Fibroblast of skin of scalp (primary cell): ENCODE results near the gene CNOT10. TPM values are rescaled to one million over a fixed set of nuclear protein-coding genes. Genes with fewer than 3 reads are reported as not detected.
"Not testable (repeated sequence)": the region's sequence is repeated elsewhere in the genome, so short reads cannot be mapped to it uniquely, and the experiment has no call there.

Source experiments
- DNase-seq: peaks from one replicate; pipeline ENCODE4 v3.0.0-alpha.2; 2013
- polyA plus RNA-seq, 2 experiments: library from polyadenylated mRNA; unstranded; fragments of 120-200 nt; gene quantifications; one replicate each; pipeline ENCODE4 v1.2.1, GENCODE V29; 2013; ENCODE audit not compliant: insufficient read length in 2 of 2

Gene CNOT10, protein sequence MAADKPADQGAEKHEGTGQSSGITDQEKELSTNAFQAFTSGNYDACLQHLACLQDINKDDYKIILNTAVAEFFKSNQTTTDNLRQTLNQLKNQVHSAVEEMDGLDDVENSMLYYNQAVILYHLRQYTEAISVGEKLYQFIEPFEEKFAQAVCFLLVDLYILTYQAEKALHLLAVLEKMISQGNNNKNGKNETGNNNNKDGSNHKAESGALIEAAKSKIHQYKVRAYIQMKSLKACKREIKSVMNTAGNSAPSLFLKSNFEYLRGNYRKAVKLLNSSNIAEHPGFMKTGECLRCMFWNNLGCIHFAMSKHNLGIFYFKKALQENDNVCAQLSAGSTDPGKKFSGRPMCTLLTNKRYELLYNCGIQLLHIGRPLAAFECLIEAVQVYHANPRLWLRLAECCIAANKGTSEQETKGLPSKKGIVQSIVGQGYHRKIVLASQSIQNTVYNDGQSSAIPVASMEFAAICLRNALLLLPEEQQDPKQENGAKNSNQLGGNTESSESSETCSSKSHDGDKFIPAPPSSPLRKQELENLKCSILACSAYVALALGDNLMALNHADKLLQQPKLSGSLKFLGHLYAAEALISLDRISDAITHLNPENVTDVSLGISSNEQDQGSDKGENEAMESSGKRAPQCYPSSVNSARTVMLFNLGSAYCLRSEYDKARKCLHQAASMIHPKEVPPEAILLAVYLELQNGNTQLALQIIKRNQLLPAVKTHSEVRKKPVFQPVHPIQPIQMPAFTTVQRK
- 24.0 TPM for polyA plus RNA-seq (2013, experiment 1 of 2; ENCODE audit: insufficient read length)
- polyA plus RNA-seq (2013, experiment 2 of 2; ENCODE audit: insufficient read length): 23.2 TPM

DNA sequence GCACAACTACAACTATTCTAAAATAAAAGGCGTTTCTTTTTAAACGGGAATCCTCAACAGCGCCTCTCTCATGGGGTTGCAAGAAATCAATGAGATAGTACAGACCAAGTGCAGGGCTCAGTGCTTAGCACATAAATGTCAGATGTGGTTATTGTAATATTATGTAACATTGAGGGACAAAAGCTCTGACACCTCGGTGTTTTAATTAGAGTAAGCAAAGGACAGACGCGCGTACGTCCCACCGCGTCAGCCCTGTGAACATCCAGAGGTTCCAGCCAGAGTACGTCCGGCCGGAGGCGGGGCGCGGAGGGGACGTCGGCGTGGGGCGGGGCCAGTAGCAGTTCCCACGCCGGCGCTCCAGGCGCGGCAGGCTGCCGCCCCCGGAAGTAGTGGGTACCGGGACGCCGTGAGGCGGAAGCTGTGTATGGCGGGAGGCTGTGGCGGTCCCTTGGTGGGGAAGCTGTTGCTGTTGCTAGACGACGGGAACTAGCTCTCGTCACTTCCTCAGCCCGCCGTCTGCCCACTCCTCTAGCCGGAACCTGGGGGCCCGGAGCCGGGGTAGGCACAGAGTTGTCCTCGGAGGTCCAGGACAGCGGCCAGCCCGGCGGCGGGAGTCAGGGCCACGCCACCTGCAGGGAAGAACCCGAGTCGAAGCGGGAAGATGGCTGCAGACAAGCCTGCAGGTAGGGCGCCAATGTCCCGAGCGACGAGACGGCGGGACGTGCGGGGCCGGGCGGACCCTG lies at the start of gene CNOT10:
Gene CNOT10, plus strand, starts transcription at position 389 of the 743 bp plus-strand sequence. Its CDS starts 273 bp downstream, at position 662.
- DNase-seq: peak; percentile 94

DNA sequence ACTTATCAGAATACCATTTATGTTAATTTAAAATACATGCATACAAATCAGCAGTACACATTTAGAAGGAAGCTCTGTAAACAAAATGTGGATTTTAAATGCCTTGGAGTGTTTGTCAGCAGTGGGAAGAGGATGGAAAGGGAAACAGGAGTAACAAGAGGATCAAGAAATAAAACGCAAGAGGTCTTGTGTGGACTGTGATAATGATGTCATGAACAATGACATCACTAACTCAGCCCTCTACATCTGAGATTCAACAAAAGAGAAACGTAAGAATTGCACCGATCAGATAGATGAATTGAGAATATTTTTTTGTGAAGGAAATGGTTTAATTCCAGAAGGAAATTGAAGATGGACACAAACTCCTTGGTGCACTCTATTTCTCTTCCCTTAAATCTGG lies 44.0 kb upstream of the CNOT10 start:
- DNase-seq: no peak

DNA sequence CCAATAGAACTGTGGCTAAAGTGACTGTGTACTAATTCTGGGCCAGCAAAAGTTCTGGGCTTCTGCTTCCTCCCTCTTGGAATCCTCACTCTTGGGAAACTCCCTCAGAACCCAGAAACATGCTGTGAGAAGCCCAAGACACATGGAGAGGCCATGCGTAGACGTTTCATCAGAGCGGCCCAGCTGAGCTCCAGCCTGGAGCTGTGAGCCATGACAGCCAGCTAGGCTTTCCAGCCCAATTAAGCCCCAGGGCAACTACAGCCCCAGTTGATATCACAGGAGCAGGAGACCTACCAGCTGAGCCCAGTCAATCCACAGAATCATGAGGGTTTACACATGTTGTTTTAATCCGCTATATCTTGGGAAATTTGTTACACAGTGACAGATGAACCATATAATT lies 43.6 kb upstream of the CNOT10 start:
- DNase-seq: no peak

DNA sequence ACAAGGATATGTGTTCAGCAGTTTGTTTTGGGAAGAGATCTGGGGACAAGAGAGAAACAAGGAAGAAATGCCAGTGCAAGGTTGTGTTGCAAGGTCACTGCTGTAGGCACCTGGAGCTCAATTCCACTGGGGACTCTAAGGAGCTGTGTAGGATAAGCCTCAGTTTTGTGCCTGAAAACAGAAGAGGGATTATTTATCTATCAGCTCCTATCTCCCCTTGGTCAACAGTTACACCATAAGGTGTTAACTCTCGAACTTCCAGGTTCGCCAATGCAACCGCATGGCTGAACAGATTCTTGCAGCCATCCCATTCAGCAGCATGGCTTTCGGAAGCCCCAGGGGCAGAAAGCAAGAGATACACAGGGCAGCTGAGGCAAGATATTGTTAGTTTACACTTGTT lies 41.6 kb upstream of the CNOT10 start:
- DNase-seq: no peak

DNA sequence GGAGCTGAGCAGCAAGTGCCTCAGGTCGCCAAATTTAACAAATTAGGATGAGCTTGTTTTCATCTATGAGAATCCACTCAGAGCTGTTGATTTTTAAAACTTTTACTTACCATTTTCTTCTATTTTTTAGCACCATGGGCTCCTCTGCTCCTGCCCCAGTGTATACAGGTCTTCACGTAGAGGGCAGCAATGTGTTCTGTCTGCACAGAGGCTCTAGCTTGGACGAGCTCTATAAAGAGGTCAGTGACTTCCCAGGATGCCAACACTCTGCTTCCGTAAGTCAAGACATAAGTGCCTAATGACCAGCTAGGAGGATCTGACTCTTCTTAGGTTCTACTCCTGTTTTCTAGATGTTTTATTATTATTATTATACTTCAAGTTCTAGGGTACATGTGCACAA lies 41.2 kb upstream of the CNOT10 start:
- no peak for DNase-seq

DNA sequence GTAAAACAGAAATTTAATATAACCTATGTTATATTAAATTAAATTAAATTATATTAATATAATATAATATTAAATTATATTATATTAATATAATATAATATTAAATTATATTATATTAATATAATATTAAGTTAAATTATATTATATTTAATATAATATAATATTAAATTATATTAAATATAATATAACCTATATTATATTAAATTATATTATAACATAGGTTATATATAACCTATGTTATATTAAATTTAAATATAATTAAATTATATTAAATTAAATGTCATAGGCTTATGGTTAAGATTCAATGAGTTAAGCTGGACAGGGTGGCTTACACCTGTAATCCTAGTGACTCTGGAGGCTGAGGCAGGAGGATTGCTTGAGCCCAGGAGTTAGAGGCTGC lies 40.6 kb upstream of the CNOT10 start:
- no peak for DNase-seq

DNA sequence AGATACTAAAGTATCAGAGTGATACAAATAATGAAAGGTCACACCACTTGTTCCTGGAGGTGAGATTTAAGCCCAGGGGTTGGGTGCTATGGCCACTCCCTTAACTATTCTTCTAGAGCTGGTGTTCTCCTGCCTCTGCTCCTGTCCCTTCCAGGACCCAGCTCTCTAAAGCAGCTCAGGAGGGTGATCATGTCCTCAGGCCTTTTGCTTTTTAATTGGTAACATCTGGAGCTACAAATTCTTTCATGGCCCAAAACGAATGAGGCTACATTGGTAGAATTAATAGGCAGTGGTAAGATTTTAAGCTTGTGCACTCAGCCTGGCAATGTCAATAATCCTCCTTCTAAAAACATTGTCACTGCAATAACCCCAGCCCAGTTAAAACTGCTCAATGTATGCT lies 38.2 kb upstream of the CNOT10 start:
- DNase-seq: peak; percentile 15

DNA sequence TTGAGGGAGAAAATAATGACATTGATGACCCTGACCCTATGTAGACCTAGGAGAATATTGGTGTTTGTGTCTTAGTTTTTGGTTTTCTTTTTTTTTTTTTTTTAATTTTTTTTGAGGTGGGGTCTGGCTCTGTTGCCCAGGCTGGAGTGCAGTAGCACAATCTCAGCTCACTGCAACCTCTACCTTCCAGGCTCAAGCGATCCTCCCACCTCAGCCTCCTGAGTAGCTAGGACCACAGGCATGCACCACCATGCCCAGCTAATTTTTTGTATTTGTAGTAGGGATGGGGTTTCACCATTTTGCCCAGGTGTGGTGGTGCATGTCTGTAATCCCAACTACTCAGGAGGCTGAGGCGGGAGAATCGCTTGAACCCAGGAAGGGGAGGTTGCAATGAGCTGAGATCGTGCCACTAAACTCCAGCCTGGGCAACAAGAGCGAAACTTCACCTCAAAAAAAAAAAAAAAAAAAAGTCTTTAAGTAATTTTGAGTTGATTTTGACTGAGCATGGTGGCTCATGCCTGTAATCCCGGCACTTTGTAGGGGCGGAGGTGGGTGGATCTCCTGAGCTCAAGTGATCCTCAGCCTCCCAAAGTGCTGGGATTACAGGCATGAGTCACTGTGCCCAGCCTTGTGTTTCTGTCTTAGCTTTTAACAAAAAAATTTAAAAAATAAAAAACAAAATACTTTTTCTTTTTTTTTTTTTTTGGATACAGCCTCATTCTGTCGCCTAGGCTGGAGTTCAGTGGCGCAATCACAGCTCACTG lies 32.5 kb upstream of the CNOT10 start:
- not testable (repeated sequence) for DNase-seq

DNA sequence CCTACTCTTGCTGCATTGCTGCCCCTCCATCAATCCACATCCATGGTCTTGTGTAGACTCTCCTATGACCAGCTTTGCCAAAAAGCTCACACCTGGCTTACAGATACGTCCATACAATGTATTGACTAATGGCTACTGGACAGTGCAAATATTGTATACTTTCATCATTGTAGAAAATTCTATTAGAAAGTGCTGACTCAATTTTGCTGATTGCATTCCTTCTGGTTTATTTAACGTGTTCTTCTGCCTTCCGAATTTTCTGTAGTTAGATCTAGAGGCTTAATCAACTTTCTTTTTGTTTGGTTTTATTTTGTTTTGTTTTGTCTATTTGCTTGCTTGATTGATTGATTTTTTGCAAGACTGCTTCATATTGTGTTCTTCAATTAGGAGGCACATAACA lies 29.8 kb upstream of the CNOT10 start:
- no peak for DNase-seq

DNA sequence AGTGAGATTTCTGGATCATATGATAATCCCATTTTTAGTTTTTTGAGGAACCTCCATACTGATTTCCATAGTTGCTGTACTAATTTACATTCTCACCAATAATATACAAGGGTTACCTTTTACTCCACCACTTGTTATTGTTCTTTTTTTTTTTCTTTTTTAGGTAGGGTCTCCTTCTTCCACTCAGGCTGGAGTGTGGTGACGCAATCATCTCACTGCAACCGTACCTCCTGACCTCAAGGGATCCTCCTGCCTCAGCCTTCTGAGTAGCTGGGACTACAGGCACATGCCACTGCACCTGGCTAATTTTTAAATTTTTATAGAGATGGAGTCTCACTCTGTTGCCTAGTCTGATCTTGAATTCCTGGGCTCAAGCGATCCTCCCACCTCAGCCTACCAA lies 24.4 kb upstream of the CNOT10 start:
- no peak for DNase-seq

DNA sequence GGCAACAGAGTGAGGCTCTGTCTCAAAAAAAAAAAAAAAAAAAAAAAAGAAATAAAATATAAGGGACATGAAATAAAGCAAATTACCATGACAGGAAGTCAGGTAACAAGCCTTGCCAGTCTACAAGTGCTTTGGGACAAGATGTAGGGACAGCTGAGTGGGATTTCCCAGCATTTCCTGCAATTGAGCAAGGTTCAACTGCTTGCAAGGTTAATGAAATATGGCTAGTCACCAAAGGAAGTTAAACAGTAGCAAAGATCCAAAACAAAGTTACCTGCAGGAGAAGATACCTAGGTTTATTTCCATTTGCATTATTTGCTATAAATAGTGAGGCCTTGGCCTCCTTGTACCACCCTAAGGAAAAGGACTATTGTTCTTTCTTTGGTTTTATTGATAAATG lies 22.3 kb upstream of the CNOT10 start:
- no peak for DNase-seq

DNA sequence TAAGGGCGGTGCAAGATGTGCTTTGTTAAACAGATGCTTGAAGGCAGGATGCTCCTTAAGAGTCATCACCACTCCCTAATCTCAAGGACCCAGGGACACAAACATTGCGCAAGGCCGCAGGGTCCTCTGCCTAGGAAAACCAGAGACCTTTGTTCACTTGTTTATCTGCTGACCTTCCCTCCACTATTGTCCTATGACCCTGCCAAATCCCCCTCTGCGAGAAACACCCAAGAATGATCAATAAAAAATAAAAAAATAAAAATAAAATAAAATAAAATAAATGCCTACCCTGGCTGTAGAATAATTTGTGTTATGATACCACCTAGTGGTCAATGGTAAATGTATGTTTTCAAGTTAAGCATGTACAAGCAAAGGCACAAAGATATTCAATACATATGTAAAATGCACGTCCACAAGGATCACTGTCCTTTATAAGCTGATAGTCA lies 20.3 kb upstream of the CNOT10 start:
- peak; percentile 51 for DNase-seq

DNA sequence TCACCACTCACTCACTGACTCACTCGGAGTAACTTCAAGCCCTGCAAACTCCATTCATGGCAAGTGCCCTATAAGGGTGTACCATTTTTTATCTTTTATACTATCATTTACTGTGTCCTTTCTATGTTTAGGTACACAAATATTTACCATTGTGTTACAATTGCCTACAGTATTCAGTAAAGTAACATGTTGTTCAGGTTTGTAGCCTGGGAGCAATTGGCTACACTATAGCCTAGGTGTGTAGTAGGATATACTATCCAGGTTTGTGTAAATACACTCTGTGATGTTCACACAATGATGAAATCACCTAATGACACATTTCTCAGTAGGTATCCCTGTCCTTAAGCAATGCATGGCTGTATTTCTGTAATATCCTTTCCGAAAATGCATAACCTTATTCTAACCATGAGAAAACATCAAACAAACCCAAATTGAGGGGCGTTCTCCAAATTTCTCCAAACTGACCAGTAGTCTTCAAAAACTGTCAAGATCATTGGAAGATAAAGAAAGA lies 17.9 kb upstream of the CNOT10 start:
- no peak for DNase-seq

DNA sequence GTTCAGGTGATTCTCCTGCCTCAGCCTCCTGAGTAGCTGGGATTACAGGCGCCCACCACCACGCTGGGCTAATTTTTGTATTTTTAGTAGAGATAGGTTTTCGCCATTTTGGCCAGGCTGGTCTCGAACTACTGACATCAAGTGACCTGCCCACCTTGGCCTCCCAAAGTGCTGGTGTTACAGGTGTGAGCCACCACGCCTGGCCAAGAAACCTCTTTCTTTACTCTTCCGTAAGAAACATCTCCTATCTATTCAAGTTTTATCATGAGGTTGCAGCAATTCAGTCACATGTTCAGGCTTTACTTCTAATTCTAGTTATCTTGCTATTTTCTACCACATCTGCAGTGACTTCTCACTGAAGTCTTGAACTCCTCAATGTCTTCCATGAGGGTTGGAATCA lies 15.8 kb upstream of the CNOT10 start:
- not testable (repeated sequence) for DNase-seq

DNA sequence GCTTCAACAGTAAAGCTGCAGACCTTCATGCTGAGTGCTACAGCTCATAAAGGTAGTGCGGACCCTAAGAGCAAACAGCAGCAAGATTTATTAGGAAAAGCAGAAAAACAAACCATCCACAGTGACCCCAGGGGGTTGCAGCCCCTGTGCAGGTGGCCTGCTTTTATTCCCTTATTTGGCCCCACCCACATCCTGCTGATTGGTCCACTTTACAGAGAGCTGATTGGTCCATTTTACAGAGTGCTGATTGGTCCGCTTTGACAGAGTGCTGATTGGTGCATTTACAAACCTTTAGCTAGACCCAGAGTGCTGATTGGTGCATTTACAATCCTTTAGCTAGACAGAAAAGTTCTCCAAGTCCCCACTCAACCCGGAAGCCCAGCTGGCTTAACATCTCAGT lies 11.3 kb upstream of the CNOT10 start:
- not testable (repeated sequence) for DNase-seq

DNA sequence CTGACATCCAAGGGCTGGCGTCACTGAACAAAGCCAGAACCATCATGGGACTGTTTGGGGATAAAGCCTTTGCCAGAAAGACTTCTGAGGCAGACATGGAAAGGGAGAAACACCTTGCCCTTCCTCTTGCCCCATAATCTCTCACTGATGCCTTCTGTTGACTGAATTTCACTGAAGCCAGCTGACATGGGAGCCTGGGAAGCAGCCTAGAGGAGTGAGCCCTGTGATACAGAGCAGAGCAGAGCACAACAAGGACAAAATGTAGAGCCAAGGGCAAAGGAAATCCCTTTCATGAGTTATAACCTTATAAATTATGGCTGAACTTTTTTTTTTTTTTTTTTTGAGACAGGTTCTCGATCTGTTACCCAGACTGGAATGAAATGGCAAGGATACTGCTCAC lies 9.8 kb upstream of the CNOT10 start:
- DNase-seq: no peak

DNA sequence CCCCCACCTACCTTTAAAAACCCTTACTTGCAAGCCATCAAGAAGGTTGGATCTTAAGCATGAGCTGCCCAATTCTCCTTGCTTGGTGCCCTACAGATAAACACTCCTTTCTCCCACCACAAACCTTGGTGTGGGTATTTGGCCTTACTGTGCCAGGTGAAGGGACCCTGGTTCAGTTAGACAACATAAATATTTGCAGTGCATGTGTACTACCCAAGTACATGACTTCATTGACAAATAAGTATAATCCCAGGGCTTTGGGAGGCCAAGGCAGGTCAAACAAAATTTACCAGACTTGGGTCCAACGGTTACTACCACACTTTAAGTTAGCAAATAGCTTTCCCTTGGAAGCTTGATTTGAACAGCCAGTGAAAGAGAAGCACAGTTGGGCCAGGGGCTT lies 9.3 kb upstream of the CNOT10 start:
- no peak for DNase-seq

DNA sequence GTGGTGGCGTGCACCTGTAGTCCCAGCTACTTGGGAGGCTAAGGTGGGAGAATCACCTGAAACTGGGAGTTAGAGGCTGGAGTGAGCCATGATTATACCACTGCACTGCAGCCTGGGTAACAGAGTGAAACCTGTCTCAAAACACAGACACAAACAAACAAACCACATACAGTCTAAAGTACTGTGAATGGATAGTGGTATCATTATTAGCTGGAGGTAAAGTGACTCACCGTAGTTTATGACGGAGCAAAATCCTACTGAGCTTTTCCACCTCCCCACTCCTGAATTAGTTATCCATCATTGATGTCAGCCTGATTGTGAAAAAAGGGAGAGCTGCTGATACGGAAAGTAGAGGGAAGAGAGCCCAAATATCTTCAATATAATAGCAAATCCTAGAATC lies 3.2 kb upstream of the CNOT10 start:
- no peak for DNase-seq

DNA sequence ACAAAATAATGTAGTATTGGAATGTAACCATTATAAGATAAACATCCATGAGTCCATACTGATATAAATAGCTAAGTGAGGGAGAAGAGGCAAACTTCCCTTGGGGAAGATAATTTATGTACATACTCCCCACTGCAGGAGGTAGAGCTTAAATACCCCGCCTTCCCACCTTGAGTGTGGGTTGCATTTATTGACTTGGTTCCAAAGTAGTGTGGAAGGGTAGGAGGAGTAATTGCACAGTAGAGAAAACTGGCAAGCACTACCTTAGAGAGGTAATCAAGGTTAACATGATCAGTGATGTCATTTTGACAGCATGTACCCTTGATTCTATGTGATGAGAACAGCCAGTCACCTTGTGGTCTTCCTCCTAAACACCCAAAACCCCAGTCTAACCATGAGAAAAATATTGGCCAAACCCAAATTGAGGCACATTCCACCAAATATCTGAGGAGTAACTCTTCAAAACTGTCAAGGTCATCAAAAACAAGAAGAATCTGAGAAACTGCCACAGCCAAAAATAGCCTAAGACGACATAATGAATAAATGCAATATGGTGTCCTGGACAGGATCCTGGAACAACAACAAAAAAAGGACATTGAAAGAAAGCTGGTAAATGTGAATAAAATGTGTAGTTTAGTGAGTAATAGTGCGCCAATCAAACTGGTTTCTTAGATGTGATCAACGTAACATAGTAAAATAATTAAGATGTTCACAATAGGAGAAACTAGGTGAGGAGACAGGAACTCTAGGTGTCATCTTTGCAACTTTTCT lies 774 bp upstream of the CNOT10 start:
- DNase-seq: peak; percentile 11

DNA sequence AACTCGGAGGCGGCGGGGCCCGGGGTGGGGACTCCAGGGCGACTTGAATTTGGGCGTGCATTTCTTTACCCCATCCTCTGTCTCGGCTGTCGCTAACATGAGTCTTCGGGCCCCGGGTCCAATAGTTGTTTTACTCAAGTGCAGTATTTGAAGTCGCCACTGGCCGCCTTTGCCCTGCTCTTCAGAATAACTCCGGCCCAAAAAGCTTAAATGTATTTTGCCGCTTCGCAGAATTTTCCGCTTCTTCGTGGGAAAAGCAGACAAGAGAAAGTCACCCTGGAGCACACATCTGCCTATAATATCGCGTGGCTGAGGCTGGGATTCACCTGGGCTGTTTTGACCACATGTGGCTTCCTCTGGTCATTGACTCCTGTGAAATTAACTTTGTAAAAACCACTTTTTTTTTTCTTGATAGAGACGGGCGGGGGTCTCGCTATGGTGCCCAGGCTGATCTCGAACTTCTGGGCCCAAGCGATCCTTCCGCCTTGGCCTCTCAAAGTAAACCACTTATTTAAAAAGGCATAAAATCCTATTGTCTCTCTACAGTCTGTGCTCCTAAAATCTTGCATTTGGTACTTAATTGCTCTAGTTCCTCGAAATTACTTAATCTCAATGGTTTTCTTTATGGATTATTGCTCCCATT lies 676 bp downstream of the CNOT10 start:
- no peak for DNase-seq

DNA sequence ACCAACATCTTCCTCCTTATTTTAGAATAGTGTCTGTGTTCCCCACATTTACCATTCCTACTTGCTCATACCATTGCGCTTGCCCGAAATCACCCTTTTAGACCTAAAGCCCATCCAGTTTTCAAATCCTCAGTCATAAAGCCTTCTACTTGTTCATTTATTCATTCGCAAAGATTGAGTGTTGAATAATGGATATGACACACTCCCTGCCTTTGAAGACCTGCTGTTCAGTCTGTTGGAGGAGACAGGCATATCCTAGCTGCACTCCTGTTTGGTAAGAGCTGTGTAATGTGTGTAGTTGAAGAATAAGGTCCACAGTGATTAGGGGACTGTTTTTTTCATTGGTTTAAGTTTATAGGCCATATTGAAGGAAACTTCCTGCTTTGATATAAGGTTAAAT lies 1.7 kb downstream of the CNOT10 start:
- DNase-seq: no peak
